ENCODE measurements around the gene MMP25. TPM values are rescaled to one million over a fixed set of nuclear protein-coding genes. Genes with fewer than 3 reads are reported as not detected.
A peak's percentile ranks its signal among the peaks of the same experiment; 100 is the strongest.

The MMP25 gene
- total and polyA plus RNA-seq, 4 experiments from 2014 or later, result 0.52 to 3.0 (median 1.9) TPM

DNA sequence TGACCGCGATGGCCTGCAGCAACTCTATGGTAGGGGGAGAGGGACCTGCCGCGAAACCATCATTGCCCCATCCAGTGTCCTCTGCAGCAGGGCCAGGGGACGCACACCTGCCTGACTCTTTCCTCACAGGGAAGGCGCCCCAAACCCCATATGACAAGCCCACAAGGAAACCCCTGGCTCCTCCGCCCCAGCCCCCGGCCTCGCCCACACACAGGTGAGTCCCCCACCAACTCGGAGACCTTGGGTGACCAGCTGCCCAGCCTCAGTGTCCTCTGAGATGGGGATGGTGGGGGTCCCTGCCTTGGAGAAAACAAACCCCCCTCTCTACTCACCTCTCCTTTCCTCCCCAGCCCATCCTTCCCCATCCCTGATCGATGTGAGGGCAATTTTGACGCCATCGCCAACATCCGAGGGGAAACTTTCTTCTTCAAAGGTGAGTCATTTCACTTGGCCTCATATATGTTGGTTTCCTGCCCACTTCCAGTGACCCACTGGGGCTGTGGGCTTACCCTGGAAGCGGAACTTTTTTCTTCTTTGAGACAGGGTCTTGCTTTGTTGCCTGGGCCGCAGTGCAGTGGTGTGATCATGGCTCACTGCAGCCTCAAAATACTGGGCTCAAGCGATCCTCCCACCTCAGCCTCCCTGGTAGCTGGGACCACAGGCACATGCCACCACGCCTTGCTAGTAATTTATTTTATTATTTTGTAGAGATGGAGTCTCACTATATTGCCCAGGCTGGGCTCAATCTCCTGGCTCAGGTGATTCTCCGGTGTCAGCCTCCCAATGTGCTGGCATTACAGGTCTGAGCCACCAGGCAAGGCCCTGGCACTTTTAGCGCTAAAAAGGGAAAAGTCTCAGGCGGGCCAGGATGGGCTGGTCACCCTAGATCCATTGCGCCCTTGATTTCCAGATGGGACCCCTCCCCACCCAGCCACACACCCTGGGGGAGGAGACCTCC lies 11.1 kb downstream of the MMP25 start:
- Histone ChIP-seq H3K36me3 (ENCODE audit: insufficient read depth, low read length) (no peaks in the 10 kb centered on the region), H3K27ac (ENCODE audit: low read depth, low read length) (peak overlapping the region; percentile 89), H3K9me3 (ENCODE audit: control insufficient read depth in 1 of 2, low read length in 2 of 2) (no peaks in the 10 kb centered on the region), H3K4me3 (ENCODE audit: low read length in 2 of 2) (peak overlapping the region in 1 of 2 donors; percentile 89), H3K27me3 (ENCODE audit: insufficient read depth, low read length) (no peaks in the 10 kb centered on the region), H3K4me1 (ENCODE audit: insufficient read depth, low read length) (peaks cover 63% of the 10 kb centered on the region)
- ChIA-PET POLR2A (ENCODE audit: partially characterized antibody) (interaction anchor here (0.6 to 6.7 kb wide), 22 partner anchors 9 to 109 kb away, joined by 3 to 129 read pairs (median 12); partner anchors contain the start of genes MMP25, ZNF213 and ZSCAN10), CTCF (ENCODE audit: partially characterized antibody) (interaction anchor here (1.0 to 13.3 kb wide), 13 partner anchors 10 to 115 kb away, joined by 3 to 362 read pairs (median 13); partner anchors contain the start of genes HCFC1R1, THOC6, ZNF213 and ZSCAN10)
- no peaks in the 10 kb centered on the region for H3K9me3 Mint-ChIP-seq
- peak overlapping the region; percentile 53 to 68 (median 63) for H3K4me3 Mint-ChIP-seq
- DNase-seq, result peak in 1 of 5 donors; percentile 44
- intact Hi-C loops (cut with micrococcal nuclease), result loop anchor here (1.0 to 2.0 kb wide), 2 partner anchors 17 to 26 kb away; no protein-coding TSS in a partner anchor
- peaks cover 4 to 22% of the 10 kb centered on the region in 2 donors for H3K36me3 Mint-ChIP-seq
- peaks cover 29 to 67% (median 51%) of the 10 kb centered on the region in 4 donors for H3K4me1 Mint-ChIP-seq
- peak overlapping the region; percentile 2 to 84 (median 78) for H3K27ac Mint-ChIP-seq
- no peaks in the 10 kb centered on the region for H3K27me3 Mint-ChIP-seq

DNA sequence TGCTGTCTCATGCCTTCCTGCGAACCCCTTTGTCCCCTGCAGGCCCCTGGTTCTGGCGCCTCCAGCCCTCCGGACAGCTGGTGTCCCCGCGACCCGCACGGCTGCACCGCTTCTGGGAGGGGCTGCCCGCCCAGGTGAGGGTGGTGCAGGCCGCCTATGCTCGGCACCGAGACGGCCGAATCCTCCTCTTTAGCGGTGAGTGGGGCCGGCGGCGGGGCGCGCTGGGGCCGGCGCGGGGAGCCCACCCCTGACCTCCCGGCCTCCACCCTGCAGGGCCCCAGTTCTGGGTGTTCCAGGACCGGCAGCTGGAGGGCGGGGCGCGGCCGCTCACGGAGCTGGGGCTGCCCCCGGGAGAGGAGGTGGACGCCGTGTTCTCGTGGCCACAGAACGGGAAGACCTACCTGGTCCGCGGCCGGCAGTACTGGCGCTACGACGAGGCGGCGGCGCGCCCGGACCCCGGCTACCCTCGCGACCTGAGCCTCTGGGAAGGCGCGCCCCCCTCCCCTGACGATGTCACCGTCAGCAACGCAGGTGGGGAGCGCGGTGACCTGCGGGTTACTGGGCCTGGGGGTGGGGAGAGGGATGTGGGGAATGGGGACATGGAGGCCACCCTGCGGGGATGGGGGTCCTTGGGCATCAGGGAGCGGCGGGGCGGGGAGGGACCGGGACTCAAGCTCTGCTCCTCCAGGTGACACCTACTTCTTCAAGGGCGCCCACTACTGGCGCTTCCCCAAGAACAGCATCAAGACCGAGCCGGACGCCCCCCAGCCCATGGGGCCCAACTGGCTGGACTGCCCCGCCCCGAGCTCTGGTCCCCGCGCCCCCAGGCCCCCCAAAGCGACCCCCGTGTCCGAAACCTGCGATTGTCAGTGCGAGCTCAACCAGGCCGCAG lies 12.0 kb downstream of the MMP25 start:
- H3K4me1 ChIP-seq (ENCODE audit: insufficient read depth, low read length), result peaks cover 71% of the 10 kb centered on the region

DNA sequence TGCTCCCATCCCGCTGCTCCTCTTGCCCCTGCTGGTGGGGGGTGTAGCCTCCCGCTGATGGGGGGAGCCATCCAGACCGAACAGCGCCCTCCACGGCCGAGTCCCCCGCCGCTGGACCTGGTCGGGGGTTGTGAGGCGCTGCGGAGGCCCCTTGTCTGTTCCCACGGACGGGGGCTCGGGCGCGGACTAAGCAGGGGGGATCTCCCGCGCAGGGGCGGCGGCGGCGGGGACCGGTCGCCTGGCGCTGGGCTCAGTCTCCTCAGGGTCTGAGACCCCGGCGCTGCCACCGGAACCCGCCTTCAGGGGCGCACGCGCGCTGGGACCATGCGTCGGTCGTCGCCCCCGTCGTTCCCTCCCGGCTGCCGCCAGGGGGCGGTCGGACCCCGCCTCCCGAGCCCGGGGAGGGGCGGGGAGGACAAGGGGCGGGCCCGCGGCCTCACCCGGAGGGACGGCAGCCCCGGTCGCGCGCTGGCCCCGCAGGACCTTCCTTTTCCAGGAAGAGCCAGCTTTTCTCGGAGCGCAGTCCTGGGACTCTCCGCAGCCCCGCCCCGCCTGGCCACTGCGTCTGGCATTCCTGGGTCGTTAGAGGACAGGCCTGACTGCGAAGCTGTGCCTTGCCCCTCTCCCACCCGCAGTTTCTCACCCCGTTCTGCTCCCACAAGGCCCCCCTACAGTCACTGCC lies 12.8 kb downstream of the MMP25 start:
- Mint-ChIP-seq H3K27ac (peak overlapping the region; percentile 89 to 95 (median 92)), H3K27me3 (no peaks in the 10 kb centered on the region), H3K4me3 (peak overlapping the region; percentile 90 to 95 (median 94)), H3K4me1 (peaks cover 36 to 74% (median 58%) of the 10 kb centered on the region in 4 donors), H3K36me3 (peaks cover 4 to 18% of the 10 kb centered on the region in 2 donors), H3K9me3 (no peaks in the 10 kb centered on the region)
- intact Hi-C loops (cut with micrococcal nuclease), result loop anchor here (1.0 to 2.0 kb wide), 7 partner anchors 16 to 107 kb away; no protein-coding TSS in a partner anchor
- peak; percentile 76 to 90 (median 85) for DNase-seq
- ChIA-PET CTCF (ENCODE audit: partially characterized antibody) (interaction anchor here (0.7 to 13.3 kb wide), 30 partner anchors 9 to 204 kb away, joined by 3 to 362 read pairs (median 4); partner anchors contain the start of genes HCFC1R1, THOC6, ZNF213 and ZSCAN10), POLR2A (ENCODE audit: partially characterized antibody) (interaction anchor here (0.7 to 6.7 kb wide), 29 partner anchors 8 to 450 kb away, joined by 3 to 129 read pairs (median 7); partner anchors contain the start of genes MMP25, ZNF174, ZNF213 and ZSCAN10)
- Histone ChIP-seq H3K27me3 (ENCODE audit: insufficient read depth, low read length) (no peaks in the 10 kb centered on the region), H3K27ac (ENCODE audit: low read depth, low read length) (peak overlapping the region; percentile 89), H3K9me3 (ENCODE audit: control insufficient read depth in 1 of 2, low read length in 2 of 2) (no peaks in the 10 kb centered on the region), H3K4me3 (ENCODE audit: low read length in 2 of 2) (peak overlapping the region; percentile 23 to 89), H3K4me1 (ENCODE audit: insufficient read depth, low read length) (peaks cover 79% of the 10 kb centered on the region), H3K36me3 (ENCODE audit: insufficient read depth, low read length) (no peaks in the 10 kb centered on the region)

More for the DNA sequence above, 12.0 kb downstream of the MMP25 start:
- POLR2A ChIA-PET (ENCODE audit: partially characterized antibody), result interaction anchor here (0.6 to 6.7 kb wide), 29 partner anchors 9 to 399 kb away, joined by 3 to 129 read pairs (median 7); partner anchors contain the start of genes MMP25, ZNF174, ZNF213 and ZSCAN10
- peak; percentile 43 to 69 (median 48) for DNase-seq
- Histone ChIP-seq H3K9me3 (ENCODE audit: control insufficient read depth in 1 of 2, low read length in 2 of 2) (no peaks in the 10 kb centered on the region), H3K4me3 (ENCODE audit: low read length in 2 of 2) (peak overlapping the region in 1 of 2 donors; percentile 89), H3K27ac (ENCODE audit: low read depth, low read length) (peak overlapping the region; percentile 89), H3K36me3 (ENCODE audit: insufficient read depth, low read length) (no peaks in the 10 kb centered on the region), H3K27me3 (ENCODE audit: insufficient read depth, low read length) (no peaks in the 10 kb centered on the region)
- Mint-ChIP-seq H3K27ac (peak overlapping the region; percentile 82 to 93 (median 90)), H3K9me3 (no peaks in the 10 kb centered on the region), H3K36me3 (peaks cover 4 to 22% of the 10 kb centered on the region in 2 donors), H3K4me1 (peaks cover 34 to 74% (median 57%) of the 10 kb centered on the region in 4 donors), H3K4me3 (peak overlapping the region; percentile 90 to 95 (median 94)), H3K27me3 (no peaks in the 10 kb centered on the region)
- intact Hi-C loops (cut with micrococcal nuclease), result loop anchor here (1.0 to 2.0 kb wide), 8 partner anchors 16 to 108 kb away; no protein-coding TSS in a partner anchor
- CTCF ChIA-PET (ENCODE audit: partially characterized antibody), result interaction anchor here (0.6 to 13.3 kb wide), 24 partner anchors 9 to 204 kb away, joined by 3 to 362 read pairs (median 6); partner anchors contain the start of genes HCFC1R1, THOC6, ZNF213 and ZSCAN10

DNA sequence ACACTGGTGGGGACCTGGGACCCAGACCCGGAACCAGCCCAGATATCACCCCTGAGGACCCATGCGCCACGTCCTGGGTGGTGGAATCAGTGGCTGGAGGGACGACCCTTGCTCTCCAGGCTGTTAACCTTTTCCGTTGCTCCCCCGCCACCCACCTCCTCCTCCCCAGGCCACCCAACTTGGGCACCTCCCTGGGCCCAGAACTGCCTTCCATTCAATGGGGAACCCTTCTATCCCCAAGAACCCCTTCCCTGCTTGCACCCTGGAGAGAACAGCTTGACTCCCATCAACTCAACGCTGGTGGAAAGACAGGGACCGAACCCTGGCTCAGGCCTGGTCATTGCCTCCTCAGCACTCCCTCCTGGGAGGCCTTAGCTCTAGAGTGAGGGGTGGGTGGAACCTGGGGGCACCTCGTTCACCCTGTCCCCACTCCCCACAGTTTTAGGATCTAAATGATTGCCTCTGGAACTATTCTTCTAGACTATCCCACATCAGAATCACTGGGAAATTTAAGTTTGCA lies 13.4 kb downstream of the MMP25 start:
- no peaks in the 10 kb centered on the region for H3K36me3 ChIP-seq (ENCODE audit: insufficient read depth, low read length)
- H3K27ac ChIP-seq (ENCODE audit: low read depth, low read length), result peak overlapping the region; percentile 89
- no peaks in the 10 kb centered on the region for H3K9me3 ChIP-seq (ENCODE audit: control insufficient read depth in 1 of 2, low read length in 2 of 2)
- no peaks in the 10 kb centered on the region for H3K9me3 Mint-ChIP-seq
- H3K27me3 ChIP-seq (ENCODE audit: insufficient read depth, low read length), result no peaks in the 10 kb centered on the region
- H3K4me3 Mint-ChIP-seq, result peak overlapping the region; percentile 77 to 95 (median 90)
- H3K27me3 Mint-ChIP-seq, result no peaks in the 10 kb centered on the region
- H3K27ac Mint-ChIP-seq, result peak overlapping the region; percentile 83 to 95 (median 90)
- peaks cover 35 to 75% (median 58%) of the 10 kb centered on the region in 4 donors for H3K4me1 Mint-ChIP-seq
- ChIA-PET POLR2A (ENCODE audit: partially characterized antibody) (interaction anchor here (0.7 to 6.7 kb wide), 22 partner anchors 8 to 449 kb away, joined by 3 to 129 read pairs (median 12); partner anchors contain the start of genes TNFRSF12A, ZNF174, ZNF213 and ZSCAN10), CTCF (ENCODE audit: partially characterized antibody) (interaction anchor here (0.9 to 13.3 kb wide), 19 partner anchors 8 to 113 kb away, joined by 3 to 362 read pairs (median 10); partner anchors contain the start of genes ZNF213 and ZSCAN10)
- H3K36me3 Mint-ChIP-seq, result peaks cover 4 to 17% of the 10 kb centered on the region in 2 donors
- DNase-seq, result no peak
- peaks cover 81% of the 10 kb centered on the region for H3K4me1 ChIP-seq (ENCODE audit: insufficient read depth, low read length)
- intact Hi-C loops (cut with micrococcal nuclease), result loop anchor here (1.0 to 2.0 kb wide), 7 partner anchors 15 to 107 kb away; no protein-coding TSS in a partner anchor
- peak overlapping the region; percentile 23 to 89 for H3K4me3 ChIP-seq (ENCODE audit: low read length in 2 of 2)

DNA sequence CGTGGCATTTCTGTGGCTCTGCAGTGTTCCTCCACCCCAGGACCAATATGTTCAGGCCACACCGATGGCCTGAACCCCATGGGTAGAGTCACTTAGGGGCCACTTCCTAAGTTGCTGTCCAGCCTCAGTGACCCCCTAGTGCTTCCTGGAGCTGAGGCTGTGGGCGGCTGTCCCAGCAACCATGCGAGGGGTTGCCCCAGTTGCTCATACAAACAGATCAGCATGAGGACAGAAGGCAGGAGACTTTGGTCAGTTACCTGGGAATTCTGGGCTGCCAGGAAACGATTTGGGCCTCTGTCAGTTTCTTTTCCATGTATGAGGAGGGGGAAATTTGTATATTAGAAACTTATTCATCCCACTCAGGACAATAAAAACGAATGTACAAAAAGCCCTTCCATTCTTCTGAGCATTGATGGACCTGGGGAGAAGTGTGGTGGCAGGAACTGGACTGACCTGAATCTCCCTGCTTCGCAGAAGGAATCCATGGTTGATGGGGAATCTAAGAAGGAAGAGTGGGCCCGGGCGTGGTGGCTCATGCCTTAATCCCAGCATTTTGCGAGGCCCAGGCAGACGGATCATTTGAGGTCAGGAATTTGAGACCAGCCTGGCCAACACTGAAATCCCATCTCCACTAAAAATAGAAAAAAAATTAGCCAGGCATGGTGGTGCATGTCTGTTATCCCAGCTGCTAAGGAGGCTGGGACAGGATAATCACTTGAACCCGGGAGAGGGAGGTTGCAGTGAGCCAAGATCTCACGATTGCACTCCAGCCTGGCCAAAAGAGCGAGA lies 14.2 kb downstream of the MMP25 start:
- Mint-ChIP-seq H3K4me3 (peak overlapping the region; percentile 77 to 95 (median 90)), H3K27me3 (no peaks in the 10 kb centered on the region), H3K9me3 (no peaks in the 10 kb centered on the region), H3K27ac (peak overlapping the region; percentile 83 to 95 (median 90)), H3K36me3 (peaks cover 1 to 18% of the 10 kb centered on the region in 2 donors), H3K4me1 (peaks cover 29 to 75% (median 55%) of the 10 kb centered on the region in 4 donors)
- H3K9me3 ChIP-seq (ENCODE audit: control insufficient read depth in 1 of 2, low read length in 2 of 2), result no peaks in the 10 kb centered on the region
- peak overlapping the region; percentile 89 for H3K27ac ChIP-seq (ENCODE audit: low read depth, low read length)
- H3K4me3 ChIP-seq (ENCODE audit: low read length in 2 of 2), result no peak overlapping the region
- POLR2A ChIA-PET (ENCODE audit: partially characterized antibody), result interaction anchor here (0.9 to 6.7 kb wide), 12 partner anchors 10 to 99 kb away, joined by 3 to 129 read pairs (median 22); partner anchors contain the start of genes TNFRSF12A and ZNF213
- intact Hi-C loops (cut with micrococcal nuclease), result no loop called here
- CTCF ChIA-PET (ENCODE audit: partially characterized antibody), result interaction anchor here (0.9 to 13.3 kb wide), 14 partner anchors 7 to 112 kb away, joined by 3 to 362 read pairs (median 13); partner anchors contain the start of genes ZNF213 and ZSCAN10
- no peaks in the 10 kb centered on the region for H3K27me3 ChIP-seq (ENCODE audit: insufficient read depth, low read length)
- H3K36me3 ChIP-seq (ENCODE audit: insufficient read depth, low read length), result no peaks in the 10 kb centered on the region
- peaks cover 79% of the 10 kb centered on the region for H3K4me1 ChIP-seq (ENCODE audit: insufficient read depth, low read length)
- no peak for DNase-seq

Measured in CD4-positive, alpha-beta memory T cell (primary cell).